ENCODE results near the gene RCSD1. TPM values are rescaled to one million over a fixed set of nuclear protein-coding genes. Genes with fewer than 3 reads are reported as not detected.
A peak's percentile ranks its signal among the peaks of the same experiment; 100 is the strongest.
"Not testable (repeated sequence)": the region's sequence is repeated elsewhere in the genome, so short reads cannot be mapped to it uniquely, and the experiment has no call there.

The RCSD1 gene
- total RNA-seq, 2 experiments from 2014 or later: 27.3 to 27.9 TPM

DNA sequence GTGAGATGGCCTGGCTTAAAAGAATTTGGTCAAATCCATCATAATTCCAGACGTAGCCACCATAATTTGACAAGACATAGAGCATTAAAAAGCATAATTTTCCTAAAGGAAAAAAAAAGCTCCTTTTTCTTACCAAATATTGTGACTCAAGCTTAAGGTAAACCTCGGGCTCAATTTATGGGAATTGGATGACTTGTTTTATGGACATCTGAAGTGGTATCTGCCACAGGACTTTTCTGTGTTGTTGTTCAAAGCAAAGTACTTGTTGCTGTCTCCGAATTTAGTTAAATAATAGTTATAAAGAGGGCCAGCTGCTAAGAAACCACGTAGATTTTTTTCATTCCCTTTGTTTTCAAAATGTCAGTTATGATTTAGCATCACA is 92.8 kb downstream of the RCSD1 start:
- intact Hi-C loops (cut with micrococcal nuclease): no loop called here
- no peak for DNase-seq
- H3K4me1 Mint-ChIP-seq (ENCODE audit: low read depth): peaks cover 52% of the 10 kb centered on the region
- H3K27me3 Mint-ChIP-seq (ENCODE audit: low read depth): no peaks in the 10 kb centered on the region
- peak overlapping the region; percentile 89 for H3K4me3 Mint-ChIP-seq
- peaks cover 9% of the 10 kb centered on the region for H3K36me3 Mint-ChIP-seq (ENCODE audit: low read depth)
- H3K9me3 Mint-ChIP-seq: no peaks in the 10 kb centered on the region
- H3K27ac Mint-ChIP-seq: no peak overlapping the region
- CTCF ChIA-PET: interaction anchor here (1.4 kb wide), 1 partner anchor 80 kb away, joined by 5 read pairs; no protein-coding TSS in a partner anchor

DNA sequence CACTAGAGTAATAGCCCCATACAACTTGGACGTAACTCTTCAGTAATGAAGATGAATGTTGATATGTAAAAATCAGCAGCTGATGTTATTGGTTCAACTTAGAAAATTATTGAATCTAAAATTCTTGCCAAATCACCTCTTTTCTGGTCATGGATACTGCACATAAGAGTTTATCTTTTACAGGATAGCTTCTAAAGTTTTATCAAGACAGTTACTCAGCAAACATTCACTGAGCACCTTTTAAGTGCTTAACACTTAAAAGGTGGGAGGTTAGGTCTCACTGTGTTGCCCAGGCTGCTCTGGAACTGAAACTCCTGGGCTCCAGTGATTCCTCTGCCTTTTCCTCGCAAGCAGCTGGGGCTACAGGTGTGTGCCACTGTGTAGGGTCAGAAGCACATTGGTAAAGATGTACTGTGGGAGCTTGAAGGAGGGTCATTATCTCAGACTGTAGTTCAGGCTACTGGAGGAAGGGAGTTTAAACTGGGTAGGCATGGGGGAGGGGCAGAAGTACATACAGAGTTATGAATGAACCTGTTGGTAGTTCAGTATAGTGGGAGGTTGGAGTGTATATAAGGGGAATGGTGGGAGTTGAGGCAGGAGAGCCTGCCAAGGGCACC is 93.8 kb downstream of the RCSD1 start:
- H3K4me3 Mint-ChIP-seq: no peak overlapping the region
- intact Hi-C loops (cut with micrococcal nuclease): no loop called here
- DNase-seq: no peak
- no peaks in the 10 kb centered on the region for H3K9me3 Mint-ChIP-seq
- peaks cover 9% of the 10 kb centered on the region for H3K36me3 Mint-ChIP-seq (ENCODE audit: low read depth)
- H3K27me3 Mint-ChIP-seq (ENCODE audit: low read depth): no peaks in the 10 kb centered on the region
- H3K27ac Mint-ChIP-seq: no peak overlapping the region
- CTCF ChIA-PET: interaction anchor here (1.7 kb wide), 1 partner anchor 9 kb away, joined by 6 read pairs; no protein-coding TSS in a partner anchor
- peaks cover 52% of the 10 kb centered on the region for H3K4me1 Mint-ChIP-seq (ENCODE audit: low read depth)

DNA sequence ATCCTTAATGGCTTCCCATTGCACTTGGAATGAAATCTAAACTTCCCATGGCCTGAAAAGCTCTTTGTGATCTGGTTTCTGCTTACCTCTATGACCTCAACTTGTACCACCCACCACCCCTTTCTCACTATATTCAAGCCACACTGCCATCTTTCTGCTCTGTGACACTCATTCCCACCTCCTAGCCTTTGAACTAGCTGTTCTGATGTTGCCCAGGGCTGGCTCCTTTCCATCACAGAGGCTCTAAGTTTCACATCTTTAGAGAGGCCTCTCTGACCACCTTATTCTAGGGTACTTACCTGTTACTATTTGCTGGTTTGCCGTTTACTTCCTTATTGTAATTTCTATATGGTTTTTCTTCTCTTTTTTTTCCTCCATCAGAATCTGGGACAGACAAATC is 96.0 kb downstream of the RCSD1 start:
- intact Hi-C loops (cut with micrococcal nuclease): no loop called here
- Mint-ChIP-seq H3K4me1 (ENCODE audit: low read depth) (peaks cover 33% of the 10 kb centered on the region), H3K27ac (no peak overlapping the region), H3K27me3 (ENCODE audit: low read depth) (no peaks in the 10 kb centered on the region), H3K9me3 (no peaks in the 10 kb centered on the region), H3K36me3 (ENCODE audit: low read depth) (peaks cover 13% of the 10 kb centered on the region), H3K4me3 (no peak overlapping the region)
- CTCF ChIA-PET: no interaction called here
- DNase-seq: no peak

DNA sequence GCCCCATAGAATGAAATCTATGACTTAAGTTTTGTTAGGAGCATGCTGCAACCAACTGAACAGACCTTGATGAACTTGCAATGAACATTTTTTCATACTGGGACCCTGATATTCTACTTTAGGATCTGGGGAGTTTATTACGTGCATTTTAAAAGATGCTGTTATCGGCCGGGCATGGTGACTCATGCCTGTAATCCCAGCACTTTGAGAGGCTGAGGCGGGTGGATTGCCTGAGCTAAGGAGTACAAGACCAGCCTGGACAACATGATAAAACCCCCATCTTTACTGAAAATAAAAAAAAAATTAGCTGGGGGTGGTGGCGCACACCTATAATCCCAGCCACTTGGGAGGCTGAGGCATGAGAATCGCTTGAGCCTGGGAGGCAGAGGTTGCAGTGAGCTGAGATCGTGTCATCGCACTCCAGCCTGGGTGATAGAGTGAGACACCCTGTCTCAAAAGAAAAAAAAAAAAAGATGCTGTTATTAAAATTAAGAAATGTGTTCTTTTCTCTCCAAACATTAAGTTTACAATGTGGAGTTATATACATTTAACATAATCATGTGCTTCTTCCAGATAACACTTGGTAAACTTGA is 98.9 kb downstream of the RCSD1 start:
- no peaks in the 10 kb centered on the region for H3K27me3 Mint-ChIP-seq (ENCODE audit: low read depth)
- H3K36me3 Mint-ChIP-seq (ENCODE audit: low read depth): peaks cover 12% of the 10 kb centered on the region
- H3K9me3 Mint-ChIP-seq: no peaks in the 10 kb centered on the region
- no peak overlapping the region for H3K27ac Mint-ChIP-seq
- H3K4me3 Mint-ChIP-seq: no peak overlapping the region
- no peak for DNase-seq
- peaks cover 16% of the 10 kb centered on the region for H3K4me1 Mint-ChIP-seq (ENCODE audit: low read depth)
- CTCF ChIA-PET: no interaction called here
- intact Hi-C loops (cut with micrococcal nuclease): no loop called here

DNA sequence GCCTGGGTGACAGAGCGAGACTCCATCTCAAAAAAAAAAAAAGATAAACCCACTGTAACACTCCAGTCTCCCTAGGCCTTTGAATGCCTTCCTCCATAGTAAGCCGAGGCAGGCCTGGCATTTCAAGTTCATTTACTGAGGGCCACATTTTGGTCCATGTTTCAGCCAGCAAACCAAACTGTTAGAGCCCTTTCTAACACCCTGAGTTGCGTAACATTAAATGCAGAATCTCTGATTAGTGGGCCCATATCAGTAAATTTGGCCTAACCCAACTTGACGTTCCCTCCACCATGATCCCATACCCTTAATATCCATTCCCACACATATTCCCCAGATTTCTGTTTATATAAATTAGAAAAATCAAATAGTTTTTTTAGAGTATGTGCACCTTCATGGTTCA is 104.2 kb downstream of the RCSD1 start:
- no peak overlapping the region for H3K27ac Mint-ChIP-seq
- H3K4me3 Mint-ChIP-seq: no peak overlapping the region
- no peak for DNase-seq
- CTCF ChIA-PET: no interaction called here
- no peaks in the 10 kb centered on the region for H3K4me1 Mint-ChIP-seq (ENCODE audit: low read depth)
- H3K9me3 Mint-ChIP-seq: no peaks in the 10 kb centered on the region
- H3K36me3 Mint-ChIP-seq (ENCODE audit: low read depth): peaks cover 11% of the 10 kb centered on the region
- H3K27me3 Mint-ChIP-seq (ENCODE audit: low read depth): no peaks in the 10 kb centered on the region
- intact Hi-C loops (cut with micrococcal nuclease): no loop called here

DNA sequence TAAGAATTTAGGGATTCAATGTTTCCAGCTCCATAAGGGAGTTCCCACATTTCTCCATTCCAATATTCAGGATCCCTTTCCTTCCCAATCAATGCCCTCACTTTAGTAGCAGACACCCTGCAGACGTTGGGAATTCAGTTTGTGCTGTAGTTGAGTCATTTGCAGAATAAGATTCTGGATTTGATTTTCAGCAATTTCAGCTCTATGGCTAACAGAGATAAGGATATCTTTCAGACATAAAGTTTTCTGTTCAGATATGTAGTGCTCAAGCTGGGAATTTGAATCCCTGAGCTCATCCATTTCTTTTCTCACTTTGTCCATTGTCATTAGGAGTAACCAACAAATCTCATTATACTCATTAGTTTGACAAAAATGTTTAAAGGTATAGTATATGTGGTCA is 104.8 kb downstream of the RCSD1 start:
- Mint-ChIP-seq H3K27me3 (ENCODE audit: low read depth) (no peaks in the 10 kb centered on the region), H3K27ac (no peak overlapping the region), H3K36me3 (ENCODE audit: low read depth) (peaks cover 9% of the 10 kb centered on the region), H3K4me3 (no peak overlapping the region), H3K4me1 (ENCODE audit: low read depth) (no peaks in the 10 kb centered on the region), H3K9me3 (no peaks in the 10 kb centered on the region)
- CTCF ChIA-PET: no interaction called here
- intact Hi-C loops (cut with micrococcal nuclease): no loop called here
- DNase-seq: no peak

DNA sequence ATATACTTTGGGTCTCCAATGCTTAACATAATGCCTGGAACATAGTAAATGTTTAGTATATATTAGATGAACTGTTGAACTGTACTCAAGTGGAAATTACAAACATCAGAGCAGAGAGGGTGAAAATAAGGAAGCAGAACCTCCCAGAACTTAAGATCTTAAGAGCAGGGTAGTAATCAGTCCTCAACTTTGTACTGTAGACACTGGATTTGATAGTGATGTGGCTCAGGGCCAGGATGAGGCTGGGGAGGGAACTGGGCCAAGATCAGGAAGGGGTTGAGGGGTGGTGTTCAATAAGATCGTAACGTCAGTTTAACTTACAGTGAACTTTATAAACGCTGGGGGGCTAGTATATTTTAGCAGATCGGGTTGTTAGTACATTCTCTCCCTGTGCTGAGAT is 107.1 kb downstream of the RCSD1 start:
- H3K27me3 Mint-ChIP-seq (ENCODE audit: low read depth): no peaks in the 10 kb centered on the region
- H3K9me3 Mint-ChIP-seq: no peaks in the 10 kb centered on the region
- H3K4me1 Mint-ChIP-seq (ENCODE audit: low read depth): no peaks in the 10 kb centered on the region
- CTCF ChIA-PET: no interaction called here
- no peak for DNase-seq
- intact Hi-C loops (cut with micrococcal nuclease): no loop called here
- H3K27ac Mint-ChIP-seq: no peak overlapping the region
- H3K36me3 Mint-ChIP-seq (ENCODE audit: low read depth): peaks cover 7% of the 10 kb centered on the region
- no peak overlapping the region for H3K4me3 Mint-ChIP-seq

DNA sequence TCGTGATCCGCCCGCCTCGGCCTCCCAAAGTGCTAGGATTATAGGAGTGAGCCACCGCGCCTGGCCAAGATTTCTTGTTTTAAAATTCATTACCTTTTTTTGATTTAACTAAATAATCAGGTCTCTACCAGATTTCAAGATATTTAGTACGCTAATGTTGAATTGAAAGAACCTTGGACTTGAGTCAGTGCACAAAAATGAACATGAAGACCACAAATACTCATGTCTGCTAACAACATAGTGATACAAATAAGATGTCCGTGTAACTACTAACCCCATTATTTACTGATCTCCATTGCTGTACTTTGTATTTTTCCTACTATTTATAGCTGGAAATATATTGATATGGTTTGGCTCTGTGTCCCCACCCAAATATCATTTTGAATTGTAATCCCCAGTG is 108.1 kb downstream of the RCSD1 start:
- intact Hi-C loops (cut with micrococcal nuclease): no loop called here
- Mint-ChIP-seq H3K27ac (no peak overlapping the region), H3K9me3 (no peaks in the 10 kb centered on the region), H3K27me3 (ENCODE audit: low read depth) (no peaks in the 10 kb centered on the region), H3K4me1 (ENCODE audit: low read depth) (peaks cover 6% of the 10 kb centered on the region), H3K4me3 (no peak overlapping the region), H3K36me3 (ENCODE audit: low read depth) (peaks cover 7% of the 10 kb centered on the region)
- DNase-seq: no peak
- CTCF ChIA-PET: no interaction called here

DNA sequence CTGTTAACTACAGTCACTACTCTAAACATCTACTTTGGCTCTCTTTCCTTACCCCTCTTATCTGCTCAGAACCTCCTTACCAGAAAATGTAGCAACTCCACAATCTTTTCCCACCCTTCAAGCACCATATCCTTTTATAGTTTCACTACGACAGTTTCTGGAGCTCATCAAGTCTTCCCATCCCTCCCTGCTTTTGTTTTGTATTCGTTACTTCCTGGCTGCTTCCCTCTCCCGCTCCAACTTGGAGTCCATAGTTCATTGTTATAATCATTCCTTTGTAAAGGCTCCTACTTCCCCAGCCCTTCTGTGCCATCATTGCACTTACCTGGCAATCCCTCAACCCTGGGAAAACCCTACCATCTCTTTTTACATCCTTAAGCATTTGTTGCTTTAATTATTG is 109.7 kb downstream of the RCSD1 start:
- Mint-ChIP-seq H3K36me3 (ENCODE audit: low read depth) (peaks cover 7% of the 10 kb centered on the region), H3K27me3 (ENCODE audit: low read depth) (no peaks in the 10 kb centered on the region), H3K9me3 (no peaks in the 10 kb centered on the region), H3K27ac (no peak overlapping the region), H3K4me1 (ENCODE audit: low read depth) (peaks cover 7% of the 10 kb centered on the region), H3K4me3 (no peak overlapping the region)
- intact Hi-C loops (cut with micrococcal nuclease): no loop called here
- no peak for DNase-seq
- CTCF ChIA-PET: no interaction called here

DNA sequence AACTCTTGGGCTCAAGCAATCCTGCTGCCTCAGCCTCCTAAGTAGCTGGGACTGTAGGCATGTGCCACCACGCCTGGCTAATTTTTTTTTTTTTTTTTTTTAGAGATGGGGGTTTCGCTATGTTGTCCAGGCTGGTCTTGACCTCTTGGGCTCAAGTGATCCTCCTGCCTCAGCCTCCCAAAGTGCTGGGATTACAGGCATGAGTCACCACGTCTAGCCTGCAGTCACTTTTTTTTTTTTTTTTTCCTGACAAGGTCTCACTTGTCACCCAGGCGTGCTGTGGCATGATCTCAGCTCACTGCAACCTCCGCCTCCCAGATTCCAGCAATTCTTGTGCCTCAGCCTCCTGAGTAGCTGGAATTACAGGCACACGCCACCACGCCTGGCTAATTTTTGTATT is 111.1 kb downstream of the RCSD1 start:
- H3K27ac Mint-ChIP-seq; DNase-seq; H3K36me3 Mint-ChIP-seq (ENCODE audit: low read depth); H3K27me3 Mint-ChIP-seq (ENCODE audit: low read depth); H3K4me3 Mint-ChIP-seq; intact Hi-C loops (cut with micrococcal nuclease); CTCF ChIA-PET; H3K4me1 Mint-ChIP-seq (ENCODE audit: low read depth); H3K9me3 Mint-ChIP-seq: not testable (repeated sequence)

DNA sequence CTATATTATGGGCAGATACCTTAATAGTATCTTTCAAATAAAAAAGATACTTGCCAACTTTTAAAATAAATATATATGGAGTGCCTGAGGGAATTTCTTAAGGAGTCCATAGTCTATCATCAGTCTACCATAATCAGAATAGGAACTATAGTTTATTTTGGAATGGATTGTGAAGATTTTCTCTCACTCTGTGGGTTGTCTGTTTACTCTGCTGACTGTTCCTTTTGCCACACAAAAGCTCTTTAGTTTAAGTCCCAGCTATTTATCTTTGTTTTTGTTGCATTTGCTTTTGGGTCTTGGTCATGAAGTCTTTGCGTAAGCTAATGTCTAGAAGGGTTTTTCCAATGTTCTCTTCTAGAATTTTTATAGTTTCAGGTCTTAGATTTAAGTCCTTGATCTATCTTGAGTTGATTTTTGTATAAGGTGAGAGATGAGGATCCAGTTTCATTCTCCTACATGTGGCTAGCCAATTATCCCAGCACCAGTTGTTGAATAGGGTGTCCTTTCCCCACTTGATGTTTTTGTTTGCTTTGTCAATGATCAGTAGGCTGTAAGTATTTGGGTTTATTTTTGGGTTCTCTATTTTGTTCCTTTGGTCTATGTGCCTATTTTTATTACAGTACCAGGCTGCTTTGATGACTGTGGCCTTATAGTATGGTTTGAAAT is 112.5 kb downstream of the RCSD1 start:
- H3K27ac Mint-ChIP-seq; H3K27me3 Mint-ChIP-seq (ENCODE audit: low read depth); intact Hi-C loops (cut with micrococcal nuclease); H3K36me3 Mint-ChIP-seq (ENCODE audit: low read depth); CTCF ChIA-PET; H3K4me1 Mint-ChIP-seq (ENCODE audit: low read depth); H3K4me3 Mint-ChIP-seq; H3K9me3 Mint-ChIP-seq; DNase-seq: not testable (repeated sequence)

DNA sequence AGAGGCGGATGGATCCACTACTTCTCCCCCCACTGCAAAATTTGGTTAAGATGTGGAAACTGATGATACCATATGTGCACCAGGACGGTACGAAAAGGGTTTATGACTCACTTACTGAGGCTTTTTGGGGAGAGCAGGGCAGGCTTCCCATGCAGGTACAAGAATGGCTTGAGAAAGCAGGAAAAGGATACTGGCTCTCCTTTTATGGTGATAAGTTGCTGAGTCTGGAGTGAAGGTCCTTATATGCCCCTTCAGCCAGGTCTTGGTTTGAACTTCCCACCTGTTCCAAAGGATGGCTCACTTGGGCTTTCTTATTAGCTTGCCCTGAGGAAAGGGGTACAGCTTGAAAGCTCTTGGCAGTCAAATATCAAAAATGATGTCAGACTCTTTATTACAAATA is 114.9 kb downstream of the RCSD1 start:
- H3K4me1 Mint-ChIP-seq (ENCODE audit: low read depth): peaks cover 10% of the 10 kb centered on the region
- no peak overlapping the region for H3K4me3 Mint-ChIP-seq
- CTCF ChIA-PET: no interaction called here
- H3K27me3 Mint-ChIP-seq (ENCODE audit: low read depth): no peaks in the 10 kb centered on the region
- H3K27ac Mint-ChIP-seq: no peak overlapping the region
- no peaks in the 10 kb centered on the region for H3K36me3 Mint-ChIP-seq (ENCODE audit: low read depth)
- intact Hi-C loops (cut with micrococcal nuclease): no loop called here
- no peak for DNase-seq
- no peaks in the 10 kb centered on the region for H3K9me3 Mint-ChIP-seq

DNA sequence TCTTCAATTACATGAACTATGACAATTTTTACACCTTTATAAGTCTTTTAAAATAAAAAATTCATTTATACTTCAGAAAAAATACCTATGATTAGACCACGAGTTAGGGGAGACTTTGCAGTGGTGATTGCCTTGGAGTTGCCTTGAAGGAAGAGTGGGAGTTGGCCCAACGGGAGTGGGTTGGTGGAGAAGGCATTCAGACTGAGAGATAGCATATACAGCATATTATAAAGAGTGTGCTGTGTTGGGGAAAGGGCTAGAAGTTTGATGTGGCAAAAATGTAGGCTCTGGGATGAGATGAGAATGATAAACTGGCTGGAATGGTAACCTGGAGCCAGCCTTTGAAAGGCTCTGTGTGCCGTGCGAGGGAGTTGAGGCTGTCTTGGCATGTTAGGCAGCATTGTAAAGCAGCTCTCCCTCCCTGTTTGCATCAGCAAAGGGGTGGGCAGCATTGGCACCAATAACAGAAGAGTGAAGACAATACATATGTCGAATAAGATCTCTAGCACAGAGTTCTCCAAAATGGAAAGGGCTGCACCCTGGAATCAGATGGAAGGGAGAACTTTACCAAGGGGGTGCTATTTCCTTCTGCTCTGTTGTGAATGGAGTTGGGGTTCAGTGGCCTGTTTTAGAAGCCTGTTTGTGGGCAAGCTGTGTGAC is 116.1 kb downstream of the RCSD1 start:
- intact Hi-C loops (cut with micrococcal nuclease): no loop called here
- Mint-ChIP-seq H3K27me3 (ENCODE audit: low read depth) (no peaks in the 10 kb centered on the region), H3K27ac (no peak overlapping the region), H3K36me3 (ENCODE audit: low read depth) (no peaks in the 10 kb centered on the region), H3K9me3 (no peaks in the 10 kb centered on the region), H3K4me1 (ENCODE audit: low read depth) (peaks cover 10% of the 10 kb centered on the region), H3K4me3 (no peak overlapping the region)
- CTCF ChIA-PET: no interaction called here
- no peak for DNase-seq
